GM12874 (cell line): ENCODE data around the gene SEC23IP.

ENCODE experiments used
- CTCF ChIP-seq: IDR thresholded peaks from 2 replicates; pipeline ENCODE4 v1.5.1; 2011; ENCODE audit warnings: low read depth, mild to moderate bottlenecking, control low read depth, low read length, moderate library complexity; ENCODE audit not compliant: insufficient read depth

The SEC23IP gene

GRCh38 chr10:119976421-119976820 lies 83.9 kb downstream of the SEC23IP start:
- TF ChIP-seq CTCF, result no peak

- no peak for TF ChIP-seq CTCF
These were observed 88.6 kb downstream of the SEC23IP start for GRCh38 chr10:119980956-119981750.

GRCh38 chr10:119981826-119982225 lies 89.3 kb downstream of the SEC23IP start:
- TF ChIP-seq CTCF, result no peak

- TF ChIP-seq CTCF, result no peak
These were observed 95.8 kb downstream of the SEC23IP start for GRCh38 chr10:119988333-119988732.

- TF ChIP-seq CTCF, result no peak
These were observed 97.4 kb downstream of the SEC23IP start for GRCh38 chr10:119989966-119990365.

- no peak for TF ChIP-seq CTCF
These were observed 98.5 kb downstream of the SEC23IP start for GRCh38 chr10:119991066-119991465.

- no peak for TF ChIP-seq CTCF
These were observed 99.3 kb downstream of the SEC23IP start for GRCh38 chr10:119991816-119992215.
